Subcutaneous adipose tissue (tissue), 4 donors: ENCODE results near the gene SALL4. TPM values are rescaled to one million over a fixed set of nuclear protein-coding genes. Genes with fewer than 3 reads are reported as not detected.

Experiments
- CTCF ChIP-seq: fragments of 450-650 bp; IDR thresholded peaks from one replicate; pipeline ENCODE4 v1.5.1; 2016; ENCODE audit warnings: low read depth, mild to moderate bottlenecking, control low read depth, antibody characterized with exemption, moderate library complexity
- total RNA-seq, 4 donors: library from RNA; depleted of rRNA; stranded (reverse); fragments of >200 nt; gene quantifications; one replicate each; pipeline ENCODE4 v1.1.0, GENCODE V29; 2016

SALL4 gene
- total RNA-seq, 4 donors from 2014 or later, result 0.22 to 0.75 (median 0.33) TPM

GRCh38 chr20:51759769-51760510 lies 42.4 kb downstream of the SALL4 start:
- TF ChIP-seq CTCF, result no peak

GRCh38 chr20:51758978-51759544 lies 43.3 kb downstream of the SALL4 start:
- no peak for TF ChIP-seq CTCF

GRCh38 chr20:51757226-51757625 lies 45.1 kb downstream of the SALL4 start:
- TF ChIP-seq CTCF, result no peak

- no peak for TF ChIP-seq CTCF
These were observed 45.7 kb downstream of the SALL4 start for GRCh38 chr20:51756653-51757052.

GRCh38 chr20:51752343-51752951 lies 49.9 kb downstream of the SALL4 start:
- TF ChIP-seq CTCF, result no peak

- no peak for TF ChIP-seq CTCF
These were observed 51.4 kb downstream of the SALL4 start for GRCh38 chr20:51750770-51751388.
